SK-N-SH (cell line): ENCODE results near the gene RBPJL. TPM values are rescaled to one million over a fixed set of nuclear protein-coding genes. Genes with fewer than 3 reads are reported as not detected.

Experiments used
- CTCF ChIA-PET: fragments of 300-600, 350-600 bp; formaldehyde crosslinking; extraction: SDS; loops from one replicate; lab custom pipeline; 2021; lab: Yijun Ruan, JAX
- POLR2A ChIA-PET: fragments of 350-600 bp; sonication (Branson Sonifier 250); formaldehyde crosslinking; extraction: SDS; loops from one replicate; lab custom pipeline; 2020; ENCODE audit warnings: antibody characterized with exemption, inconsistent platforms; lab: Yijun Ruan, JAX
- DNase-seq: peaks from one replicate; pipeline ENCODE4 v3.0.0; 2012
- H2AFZ ChIP-seq: fragments of 200-600 bp; sonication (generic); 2 replicates; pipeline ENCODE4 v1.8.1; 2016; ENCODE audit warnings: antibody characterized with exemption, mild to moderate bottlenecking, low read depth
- H3F3A ChIP-seq: fragments of 200-600 bp; sonication (generic); replicated peaks from 2 replicates; pipeline ENCODE3; 2016; ENCODE audit warnings: antibody characterized with exemption, mild to moderate bottlenecking; ENCODE audit not compliant: insufficient read depth
- H3K27ac ChIP-seq, 2 experiments: fragments of 200-500 bp in 1 of 2; fragments of 200-600 bp in 1 of 2; sonication (Bioruptor generic) in 1 of 2; sonication (generic), shearing (Covaris generic) in 1 of 2; 2 replicates each; pipeline versions ENCODE4 v1.5.1 to v1.6.1; 2014 to 2016; ENCODE audit warnings: low read depth in 2 of 2, inconsistent platforms in 1 of 2, low read length in 1 of 2, mild to moderate bottlenecking in 1 of 2, mixed read lengths in 1 of 2
- H3K27me3 ChIP-seq: fragments of 200-600 bp; sonication (generic), shearing (Covaris generic); 2 replicates; pipeline ENCODE4 v1.6.1; 2016; ENCODE audit warnings: mixed run types; ENCODE audit not compliant: insufficient read depth
- H3K36me3 ChIP-seq, 2 experiments: fragments of 200-500 bp in 1 of 2; fragments of 200-600 bp in 1 of 2; sonication (Bioruptor generic) in 1 of 2; sonication (generic) in 1 of 2; replicated peaks in 1 of 2; 2 replicates each; pipeline versions ENCODE3 to v1.5.1; 2014 to 2016; ENCODE audit warnings: low read length in 1 of 2, mild to moderate bottlenecking in 1 of 2; ENCODE audit not compliant: insufficient read depth in 2 of 2, control insufficient read depth in 1 of 2
- H3K4me1 ChIP-seq, 2 experiments: fragments of 200-500 bp in 1 of 2; fragments of 200-600 bp in 1 of 2; sonication (Bioruptor generic) in 1 of 2; sonication (generic), shearing (Covaris generic) in 1 of 2; 2 replicates each; pipeline versions ENCODE4 v1.5.1 to v1.6.1; 2014 to 2016; ENCODE audit warnings: low read depth in 1 of 2, low read length in 1 of 2, mixed run types in 1 of 2; ENCODE audit not compliant: insufficient read depth in 2 of 2, control insufficient read depth in 1 of 2
- H3K4me2 ChIP-seq: fragments of 200-600 bp; sonication (generic), shearing (Covaris generic); 2 replicates; pipeline ENCODE4 v1.6.1; 2017; ENCODE audit warnings: mixed run types
- H3K4me3 ChIP-seq, 2 experiments: fragments of 200-500 bp in 1 of 2; fragments of 200-600 bp in 1 of 2; sonication (Bioruptor generic) in 1 of 2; sonication (generic), shearing (Covaris generic) in 1 of 2; 2 replicates each; pipeline versions ENCODE4 v1.5.1 to v1.8.1; 2014 to 2016; ENCODE audit warnings: low read depth in 2 of 2, inconsistent platforms in 1 of 2, low read length in 1 of 2, mild to moderate bottlenecking in 1 of 2, mixed read lengths in 1 of 2, moderate library complexity in 1 of 2
- H3K79me2 ChIP-seq: fragments of 200-600 bp; sonication (generic); 2 replicates; pipeline ENCODE4 v1.8.1; 2017; ENCODE audit warnings: mild to moderate bottlenecking; ENCODE audit not compliant: insufficient read depth
- H3K9ac ChIP-seq: fragments of 200-600 bp; sonication (generic); 2 replicates; pipeline ENCODE4 v1.6.1; 2017; ENCODE audit warnings: mixed run types
- H3K9me2 ChIP-seq: fragments of 200-600 bp; sonication (generic); 2 replicates; pipeline ENCODE4 v1.6.1; 2017; ENCODE audit warnings: mixed run types
- H3K9me3 ChIP-seq: fragments of 200-600 bp; sonication (generic); 2 replicates; pipeline ENCODE4 v1.6.1; 2017; ENCODE audit warnings: mixed run types, mild to moderate bottlenecking, moderate library complexity
- H4K20me1 ChIP-seq: fragments of 200-600 bp; sonication (generic); 2 replicates; pipeline ENCODE4 v1.6.1; 2017; ENCODE audit warnings: mild to moderate bottlenecking, mixed run types; ENCODE audit not compliant: insufficient read depth
- CTCF ChIP-seq: fragments of 200-600 bp; sonication (generic); IDR thresholded peaks from 2 replicates; pipeline ENCODE4 v1.6.1; 2017; ENCODE audit warnings: antibody characterized with exemption, mild to moderate bottlenecking, moderate library complexity
- EP300 ChIP-seq, 2 experiments: IDR thresholded peaks; 2 replicates each; pipeline versions ENCODE4 v1.4.0 to v1.6.1; 2012; ENCODE audit warnings: borderline replicate concordance in 1 of 2, low read depth in 1 of 2, low read length in 1 of 2
- FOSL2 ChIP-seq: IDR thresholded peaks from 2 replicates; pipeline ENCODE4 v1.4.0; 2012; ENCODE audit warnings: low read depth, mild to moderate bottlenecking, moderate library complexity, borderline replicate concordance
- FOXJ3 ChIP-seq: sonication (generic); formaldehyde crosslinking; IDR thresholded peaks from 2 replicates; pipeline ENCODE4 v1.5.1; 2020; ENCODE audit warnings: mild to moderate bottlenecking, missing genetic modification reagents
- FOXM1 ChIP-seq: IDR thresholded peaks from 2 replicates; pipeline ENCODE4 v1.4.0; 2012; ENCODE audit warnings: low read depth, mild to moderate bottlenecking
- GABPA ChIP-seq: IDR thresholded peaks from 2 replicates; pipeline ENCODE4 v1.4.0; 2012; ENCODE audit warnings: low read depth, mild to moderate bottlenecking
- JUND ChIP-seq: IDR thresholded peaks from 2 replicates; pipeline ENCODE4 v1.4.0; 2012
- MAX ChIP-seq: IDR thresholded peaks from 2 replicates; pipeline ENCODE4 v1.4.0; 2012; ENCODE audit warnings: low read depth
- MEF2A ChIP-seq: IDR thresholded peaks from 2 replicates; pipeline ENCODE4 v1.4.0; 2012; ENCODE audit warnings: low read depth, borderline replicate concordance
- NRF1 ChIP-seq: IDR thresholded peaks from 2 replicates; pipeline ENCODE4 v1.6.1; 2012; ENCODE audit warnings: low read depth, mild to moderate bottlenecking, low read length
- RAD21 ChIP-seq: IDR thresholded peaks from 2 replicates; pipeline ENCODE4 v1.6.1; 2012; ENCODE audit warnings: mild to moderate bottlenecking, low read length
- SIN3A ChIP-seq: IDR thresholded peaks from 2 replicates; pipeline ENCODE4 v1.6.1; 2012; ENCODE audit warnings: low read depth, mild to moderate bottlenecking, low read length, moderate library complexity, borderline replicate concordance
- SMC3 ChIP-seq: IDR thresholded peaks from 2 replicates; pipeline ENCODE4 v1.6.1; 2012; ENCODE audit warnings: low read depth, low read length, improper control_type of control experiment
- TCF12 ChIP-seq: IDR thresholded peaks from 2 replicates; pipeline ENCODE4 v1.4.0; 2012
- USF1 ChIP-seq: IDR thresholded peaks from 2 replicates; pipeline ENCODE4 v1.4.0; 2012; ENCODE audit warnings: low read depth, borderline replicate concordance
- WGBS: methylation state at CpG from one replicate; pipeline ENCODE4 v1.1.6; 2017; ENCODE audit warnings: low lambda C conversion rate; 5-methylcytosine and 5-hydroxymethylcytosine counted together
- polyA plus RNA-seq, 3 experiments: library from polyadenylated mRNA; depleted of rRNA; stranded (reverse); fragments of >200 nt; gene quantifications; 2 replicates each; pipeline ENCODE4 v1.2.3, GENCODE V29; 2012
- TF ChIP-seq, protein P1 (sequence below): IDR thresholded peaks from 2 replicates; pipeline ENCODE4 v1.6.1; 2012; ENCODE audit warnings: mild to moderate bottlenecking, low read depth, low read length, moderate library complexity
- TF ChIP-seq, protein P2 (sequence below): fragments of 150-350 bp; IDR thresholded peaks from 2 replicates; pipeline ENCODE4 v1.6.1; 2016; ENCODE audit warnings: mild to moderate bottlenecking, low read depth, low read length

RBPJL gene
- polyA plus RNA-seq, 1 of the 3 experiments (the other 2 are of a cell fraction): not detected

GRCh38 chr20:45343532-45344167 is 37.0 kb downstream of the RBPJL start:
- Histone ChIP-seq H3K4me3 (peak overlapping the region; percentile 10 to 33; a peak in 2 of 4 replicates), H4K20me1 (peaks cover 8% of the 10 kb centered on the region; the same call in 1 of the 2 replicates), H3K9me2 (no peaks in the 10 kb centered on the region), H3K27me3 (no peaks in the 10 kb centered on the region), H3K9me3 (no peaks in the 10 kb centered on the region), H3F3A (peaks cover 11% of the 10 kb centered on the region), H3K36me3 (peaks cover 4 to 7% of the 10 kb centered on the region in 2 experiments), H3K27ac (peak overlapping the region; percentile 90 to 96), H3K4me2 (peak overlapping the region; percentile 96), H3K79me2 (peaks cover 94% of the 10 kb centered on the region), H3K9ac (peak overlapping the region; percentile 61; the same call in 1 of the 2 replicates), H2AFZ (no peak overlapping the region), H3K4me1 (peaks cover 62 to 69% of the 10 kb centered on the region in 2 experiments)
- CTCF ChIA-PET: interaction anchor here (1.0 to 4.3 kb wide), 5 partner anchors 21 to 93 kb away, joined by 3 to 31 read pairs (median 11); partner anchors contain the start of gene SYS1
- 80% methylated on average over 6 of the region's 6 CpGs for WGBS
- no peak for TF ChIP-seq EP300 (IDR thresholded peaks at IDR 0.05; ENCODE audit: borderline replicate concordance in 1 of 2, low read depth in 1 of 2, low read length in 1 of 2)
- TF ChIP-seq FOSL2: no peak
- TF ChIP-seq MAX: no peak
- TF ChIP-seq FOXJ3 (CRISPR knock-in tag): no peak
- no peak for TF ChIP-seq RAD21
- no peak for DNase-seq
- POLR2A ChIA-PET: interaction anchor here (0.9 kb wide), 1 partner anchor 19 kb away, joined by 4 read pairs; the partner anchor contains the start of gene SYS1

- peaks cover 87% of the 10 kb centered on the region for H3K79me2 ChIP-seq
- DNase-seq: no peak
- no peaks in the 10 kb centered on the region for H3K9me3 ChIP-seq
- H3K36me3 ChIP-seq: peaks cover 4 to 7% of the 10 kb centered on the region in 2 experiments
- peak overlapping the region; percentile 96 for H3K4me2 ChIP-seq
- peak overlapping the region; percentile 10 to 87; a peak in 2 of 4 replicates for H3K4me3 ChIP-seq
- peak overlapping the region; percentile 61; the same call in 1 of the 2 replicates for H3K9ac ChIP-seq
- H3K27ac ChIP-seq: peak overlapping the region; percentile 68 to 90
- peaks cover 8% of the 10 kb centered on the region; the same call in 1 of the 2 replicates for H4K20me1 ChIP-seq
- 15% methylated on average over 7 of the region's 9 CpGs for WGBS
- CTCF ChIA-PET: interaction anchor here (1.2 to 4.3 kb wide), 3 partner anchors 20 to 25 kb away, joined by 4 to 31 read pairs (median 11); partner anchors contain the start of gene SYS1
- POLR2A ChIA-PET: interaction anchor here (0.9 kb wide), 1 partner anchor 19 kb away, joined by 4 read pairs; the partner anchor contains the start of gene SYS1
- H3F3A ChIP-seq: peaks cover 13% of the 10 kb centered on the region
- H3K4me1 ChIP-seq: peaks cover 63 to 69% of the 10 kb centered on the region in 2 experiments
- no peaks in the 10 kb centered on the region for H3K9me2 ChIP-seq
- H2AFZ ChIP-seq: no peak overlapping the region
- H3K27me3 ChIP-seq: no peaks in the 10 kb centered on the region
- TF ChIP-seq GABPA (no peak), SMC3 (no peak), FOXM1 (no peak), NRF1 (no peak), EP300 (IDR thresholded peaks at IDR 0.05; ENCODE audit: borderline replicate concordance in 1 of 2, low read depth in 1 of 2, low read length in 1 of 2) (peak in 1 of 2 experiments; percentile 68; a peak in 1 of 4 replicates), JUND (peak; percentile 92), SIN3A (0 out of 2 replicates have a peak, but pooled peaks have one; percentile 37), USF1 (no peak), TCF12 (peak; percentile 57), MEF2A (no peak), CTCF (no peak)
- TF ChIP-seq, protein P1, sequence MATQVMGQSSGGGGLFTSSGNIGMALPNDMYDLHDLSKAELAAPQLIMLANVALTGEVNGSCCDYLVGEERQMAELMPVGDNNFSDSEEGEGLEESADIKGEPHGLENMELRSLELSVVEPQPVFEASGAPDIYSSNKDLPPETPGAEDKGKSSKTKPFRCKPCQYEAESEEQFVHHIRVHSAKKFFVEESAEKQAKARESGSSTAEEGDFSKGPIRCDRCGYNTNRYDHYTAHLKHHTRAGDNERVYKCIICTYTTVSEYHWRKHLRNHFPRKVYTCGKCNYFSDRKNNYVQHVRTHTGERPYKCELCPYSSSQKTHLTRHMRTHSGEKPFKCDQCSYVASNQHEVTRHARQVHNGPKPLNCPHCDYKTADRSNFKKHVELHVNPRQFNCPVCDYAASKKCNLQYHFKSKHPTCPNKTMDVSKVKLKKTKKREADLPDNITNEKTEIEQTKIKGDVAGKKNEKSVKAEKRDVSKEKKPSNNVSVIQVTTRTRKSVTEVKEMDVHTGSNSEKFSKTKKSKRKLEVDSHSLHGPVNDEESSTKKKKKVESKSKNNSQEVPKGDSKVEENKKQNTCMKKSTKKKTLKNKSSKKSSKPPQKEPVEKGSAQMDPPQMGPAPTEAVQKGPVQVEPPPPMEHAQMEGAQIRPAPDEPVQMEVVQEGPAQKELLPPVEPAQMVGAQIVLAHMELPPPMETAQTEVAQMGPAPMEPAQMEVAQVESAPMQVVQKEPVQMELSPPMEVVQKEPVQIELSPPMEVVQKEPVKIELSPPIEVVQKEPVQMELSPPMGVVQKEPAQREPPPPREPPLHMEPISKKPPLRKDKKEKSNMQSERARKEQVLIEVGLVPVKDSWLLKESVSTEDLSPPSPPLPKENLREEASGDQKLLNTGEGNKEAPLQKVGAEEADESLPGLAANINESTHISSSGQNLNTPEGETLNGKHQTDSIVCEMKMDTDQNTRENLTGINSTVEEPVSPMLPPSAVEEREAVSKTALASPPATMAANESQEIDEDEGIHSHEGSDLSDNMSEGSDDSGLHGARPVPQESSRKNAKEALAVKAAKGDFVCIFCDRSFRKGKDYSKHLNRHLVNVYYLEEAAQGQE: no peak
- TF ChIP-seq, protein P2, sequence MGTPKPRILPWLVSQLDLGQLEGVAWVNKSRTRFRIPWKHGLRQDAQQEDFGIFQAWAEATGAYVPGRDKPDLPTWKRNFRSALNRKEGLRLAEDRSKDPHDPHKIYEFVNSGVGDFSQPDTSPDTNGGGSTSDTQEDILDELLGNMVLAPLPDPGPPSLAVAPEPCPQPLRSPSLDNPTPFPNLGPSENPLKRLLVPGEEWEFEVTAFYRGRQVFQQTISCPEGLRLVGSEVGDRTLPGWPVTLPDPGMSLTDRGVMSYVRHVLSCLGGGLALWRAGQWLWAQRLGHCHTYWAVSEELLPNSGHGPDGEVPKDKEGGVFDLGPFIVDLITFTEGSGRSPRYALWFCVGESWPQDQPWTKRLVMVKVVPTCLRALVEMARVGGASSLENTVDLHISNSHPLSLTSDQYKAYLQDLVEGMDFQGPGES: no peak
These were observed 37.7 kb downstream of the RBPJL start for GRCh38 chr20:45344168-45344860.
